ENCODE measurements around the gene ATP6V0E1.

ATP6V0E1 gene

DNA sequence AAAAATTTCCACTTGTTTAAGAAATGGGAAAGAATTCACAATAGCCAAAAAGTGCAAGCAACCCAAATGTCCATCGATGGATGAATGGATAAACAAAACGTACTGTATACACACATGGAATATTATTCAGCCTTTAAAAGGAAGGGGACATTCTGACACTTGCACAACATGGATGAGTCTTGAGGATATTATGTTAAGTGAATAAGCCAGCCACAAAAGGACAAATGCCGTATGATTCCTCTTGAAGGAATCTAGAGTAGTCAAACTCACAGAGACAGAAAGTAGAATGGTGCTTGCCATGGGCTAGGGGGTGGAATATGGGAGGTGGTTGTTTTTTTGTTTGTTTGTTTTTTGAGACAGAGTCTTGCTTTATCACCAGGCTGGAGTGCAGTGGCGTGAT, 3.8 kb upstream of the ATP6V0E1 start:
- DNase-seq (ENCODE audit: low read depth): no peak
- in situ Hi-C loops (cut with HindIII; ENCODE audit: low sequenced_read_pairs): loop anchor here (10.0 kb wide), 1 partner anchor 515 kb away; no protein-coding TSS in a partner anchor
- no peak overlapping the region for H3K4me3 ChIP-seq (ENCODE audit: low read depth, low read length)
- TF ChIP-seq CTCF (IDR thresholded peaks at IDR 0.05; ENCODE audit: low read depth, low read length, missing control alignments): no peak

DNA sequence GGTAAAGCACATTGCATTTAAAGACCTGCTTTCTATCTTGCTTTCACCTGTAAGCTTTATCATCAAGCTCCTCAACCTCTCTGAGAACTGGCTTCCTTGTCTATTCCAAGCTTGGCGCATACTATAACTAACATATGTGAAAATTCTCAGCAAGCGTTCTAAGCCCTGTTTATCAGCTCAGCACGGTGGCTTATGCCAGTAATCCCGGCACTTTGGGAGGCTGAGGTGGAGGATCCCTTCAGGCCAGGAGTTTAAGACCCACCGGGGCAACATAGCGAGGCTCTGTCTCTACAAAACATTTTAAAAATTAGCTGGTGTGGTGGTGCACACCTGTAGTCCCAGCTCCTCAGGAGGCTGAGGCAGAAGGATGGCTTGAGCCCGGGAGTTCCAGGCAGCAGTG, 1.6 kb upstream of the ATP6V0E1 start:
- H3K4me3 ChIP-seq (ENCODE audit: low read depth, low read length): no peak overlapping the region
- no peak for DNase-seq (ENCODE audit: low read depth)
- in situ Hi-C loops (cut with HindIII; ENCODE audit: low sequenced_read_pairs): no loop called here
- no peak for TF ChIP-seq CTCF (IDR thresholded peaks at IDR 0.05; ENCODE audit: low read depth, low read length, missing control alignments)

- DNase-seq (ENCODE audit: low read depth): peak; percentile 86
- in situ Hi-C loops (cut with HindIII; ENCODE audit: low sequenced_read_pairs): no loop called here
- TF ChIP-seq CTCF (IDR thresholded peaks at IDR 0.05; ENCODE audit: low read depth, low read length, missing control alignments): peak; percentile 75
Measured at GRCh38 chr5:172984244-172984953, 828 bp downstream of the ATP6V0E1 start.

GRCh38 chr5:172985596-172985995, 2.0 kb downstream of the ATP6V0E1 start:
- no peak for DNase-seq (ENCODE audit: low read depth)
- in situ Hi-C loops (cut with HindIII; ENCODE audit: low sequenced_read_pairs): no loop called here
- H3K4me3 ChIP-seq (ENCODE audit: low read depth, low read length): peak overlapping the region; percentile 99
- TF ChIP-seq CTCF (IDR thresholded peaks at IDR 0.05; ENCODE audit: low read depth, low read length, missing control alignments): no peak

More at GRCh38 chr5:172984244-172984953, 828 bp downstream of the ATP6V0E1 start:
- H3K4me3 ChIP-seq (ENCODE audit: low read depth, low read length): peak overlapping the region; percentile 99

DNA sequence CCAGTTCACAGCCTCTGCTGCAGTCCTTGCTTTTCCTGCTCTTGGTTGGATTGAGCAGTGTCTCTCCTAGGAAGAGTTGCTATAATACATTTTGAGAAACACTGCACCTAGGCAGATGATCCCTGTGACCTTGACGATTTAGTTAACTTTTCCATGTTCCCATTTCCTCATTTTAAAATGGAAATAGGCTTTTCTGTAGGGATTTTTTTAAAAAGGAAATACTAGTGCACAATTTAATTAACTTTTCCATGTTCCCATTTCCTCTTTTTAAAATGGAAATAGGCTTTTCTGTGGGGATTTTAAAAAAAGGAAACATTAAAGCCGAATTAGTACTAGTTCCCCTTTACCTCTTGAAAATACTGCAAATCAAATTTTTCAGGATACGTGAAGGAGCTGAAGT, 4.7 kb downstream of the ATP6V0E1 start:
- no peak for DNase-seq (ENCODE audit: low read depth)
- TF ChIP-seq CTCF (IDR thresholded peaks at IDR 0.05; ENCODE audit: low read depth, low read length, missing control alignments): no peak
- in situ Hi-C loops (cut with HindIII; ENCODE audit: low sequenced_read_pairs): no loop called here
- no peak overlapping the region for H3K4me3 ChIP-seq (ENCODE audit: low read depth, low read length)

DNA sequence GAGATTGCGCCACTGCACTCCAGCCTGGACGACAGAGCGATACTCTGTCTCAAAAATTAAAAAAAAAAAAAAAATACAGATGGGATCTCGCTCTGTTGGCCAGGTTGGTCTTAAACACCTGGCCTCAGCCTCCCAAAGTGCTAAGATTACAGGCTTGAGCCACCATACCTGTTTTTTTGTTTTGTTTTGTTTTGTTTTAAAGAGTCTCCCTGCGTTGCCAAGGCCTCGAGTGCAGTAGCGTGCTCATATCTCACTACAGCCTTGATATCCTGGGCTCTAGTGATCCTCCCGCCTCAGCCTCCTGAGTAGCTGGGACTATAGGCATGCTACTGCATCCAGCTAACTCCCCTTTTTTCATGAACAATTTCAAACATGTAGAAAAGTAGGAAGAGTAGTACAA, 7.2 kb downstream of the ATP6V0E1 start:
- DNase-seq (ENCODE audit: low read depth): no peak
- H3K4me3 ChIP-seq (ENCODE audit: low read depth, low read length): no peak overlapping the region
- in situ Hi-C loops (cut with HindIII; ENCODE audit: low sequenced_read_pairs): no loop called here
- no peak for TF ChIP-seq CTCF (IDR thresholded peaks at IDR 0.05; ENCODE audit: low read depth, low read length, missing control alignments)

Measured in astrocyte of the cerebellum (primary cell).